Raji (cell line): ENCODE measurements around the gene TCP11X1.
"Not testable (repeated sequence)": the region's sequence is repeated elsewhere in the genome, so short reads cannot be mapped to it uniquely, and the experiment has no call there.

Experiments used
- POLR2A ChIP-seq: IDR thresholded peaks from 2 replicates; pipeline ENCODE4 v1.6.1; 2011; ENCODE audit warnings: low read depth, low read length, control low read depth; ENCODE audit not compliant: insufficient read depth

TCP11X1 gene

GRCh38 chrX:102214986-102215385, at the start of gene TCP11X1:
Gene TCP11X1 (plus strand): TSS chrX:102215301.
- not testable (repeated sequence) for TF ChIP-seq POLR2A

DNA sequence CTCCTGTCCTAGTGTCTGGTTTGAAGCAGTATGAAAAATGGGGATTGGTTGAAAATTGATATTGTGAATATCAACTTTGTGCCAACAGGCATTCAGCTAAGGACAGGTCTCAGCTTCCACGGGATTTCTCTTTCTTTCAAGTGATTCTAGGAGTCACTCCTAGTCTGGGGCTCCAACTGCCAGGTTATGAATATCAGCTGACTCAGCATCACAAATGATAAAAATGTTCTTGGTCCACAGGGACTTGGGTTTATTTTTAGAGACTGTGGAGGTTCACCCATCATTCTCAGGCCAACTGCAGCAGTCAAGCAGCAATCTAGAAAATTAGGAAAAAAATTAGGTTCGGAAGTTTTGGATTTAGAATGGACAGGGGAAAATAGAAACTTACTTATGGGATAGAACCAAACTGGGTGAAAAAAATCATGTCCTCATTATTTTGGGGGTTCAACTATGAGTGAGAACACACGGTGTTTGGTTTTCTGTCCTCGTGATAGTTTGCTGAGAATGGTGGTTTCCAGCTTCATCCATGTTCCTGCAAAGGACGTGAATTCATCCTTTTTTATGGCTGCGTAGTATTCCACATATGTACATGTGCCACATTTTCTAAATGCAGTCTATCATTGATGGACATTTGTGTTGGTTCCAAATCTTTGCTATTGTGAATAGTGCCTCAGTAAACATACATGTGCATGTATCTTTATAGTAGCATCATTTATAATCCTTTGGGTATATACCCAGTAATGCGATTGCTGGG, 29.0 kb upstream of the TCP11X1 start:
- no peak for TF ChIP-seq POLR2A

GRCh38 chrX:102246893-102247292, 31.8 kb downstream of the TCP11X1 start, which contains the start of gene NXF2:
Gene NXF2 (plus strand): TSS chrX:102247167. CDS start chrX:102307079, 59,912 bp downstream.
- TF ChIP-seq POLR2A: not testable (repeated sequence)
